ENCODE results near the gene CNR2. TPM values are rescaled to one million over a fixed set of nuclear protein-coding genes. Genes with fewer than 3 reads are reported as not detected.
"Not testable (repeated sequence)": the region's sequence is repeated elsewhere in the genome, so short reads cannot be mapped to it uniquely, and the experiment has no call there.

CNR2 gene
- polyA plus RNA-seq, 4 donors, result 0.06 to 0.08 (median 0.06) TPM

DNA sequence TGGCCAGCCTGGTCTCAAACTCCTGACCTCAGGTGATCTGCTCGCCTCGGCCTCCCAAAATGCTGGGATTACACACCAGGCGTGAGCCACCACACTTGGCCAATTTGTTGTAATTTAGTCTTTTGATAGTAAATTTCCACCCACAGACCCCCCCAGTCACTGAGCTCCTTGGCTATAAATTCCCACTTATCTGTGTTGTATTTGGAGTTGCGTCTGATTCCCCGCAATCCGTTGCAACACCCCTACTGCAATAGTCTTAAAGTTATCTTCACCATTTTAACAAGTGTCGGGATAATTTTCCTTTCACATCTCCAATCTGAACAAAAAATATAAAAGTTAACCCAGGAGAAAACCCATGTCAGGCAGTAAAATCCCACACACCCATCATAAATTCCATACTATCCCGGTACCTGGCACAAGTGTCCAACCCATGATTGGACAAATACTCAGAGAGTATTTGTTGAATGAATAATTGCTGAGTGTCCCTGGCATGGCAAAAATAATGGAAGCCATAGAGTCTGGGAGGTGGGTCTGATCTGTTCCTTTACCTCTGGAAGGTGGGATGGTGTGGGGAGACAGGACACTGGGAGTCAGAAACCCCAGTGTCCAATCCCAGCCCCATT is 9.3 kb upstream of the CNR2 start:
- no peak for DNase-seq (ENCODE audit: low read depth in 4 of 4, low spot score in 3 of 4)

DNA sequence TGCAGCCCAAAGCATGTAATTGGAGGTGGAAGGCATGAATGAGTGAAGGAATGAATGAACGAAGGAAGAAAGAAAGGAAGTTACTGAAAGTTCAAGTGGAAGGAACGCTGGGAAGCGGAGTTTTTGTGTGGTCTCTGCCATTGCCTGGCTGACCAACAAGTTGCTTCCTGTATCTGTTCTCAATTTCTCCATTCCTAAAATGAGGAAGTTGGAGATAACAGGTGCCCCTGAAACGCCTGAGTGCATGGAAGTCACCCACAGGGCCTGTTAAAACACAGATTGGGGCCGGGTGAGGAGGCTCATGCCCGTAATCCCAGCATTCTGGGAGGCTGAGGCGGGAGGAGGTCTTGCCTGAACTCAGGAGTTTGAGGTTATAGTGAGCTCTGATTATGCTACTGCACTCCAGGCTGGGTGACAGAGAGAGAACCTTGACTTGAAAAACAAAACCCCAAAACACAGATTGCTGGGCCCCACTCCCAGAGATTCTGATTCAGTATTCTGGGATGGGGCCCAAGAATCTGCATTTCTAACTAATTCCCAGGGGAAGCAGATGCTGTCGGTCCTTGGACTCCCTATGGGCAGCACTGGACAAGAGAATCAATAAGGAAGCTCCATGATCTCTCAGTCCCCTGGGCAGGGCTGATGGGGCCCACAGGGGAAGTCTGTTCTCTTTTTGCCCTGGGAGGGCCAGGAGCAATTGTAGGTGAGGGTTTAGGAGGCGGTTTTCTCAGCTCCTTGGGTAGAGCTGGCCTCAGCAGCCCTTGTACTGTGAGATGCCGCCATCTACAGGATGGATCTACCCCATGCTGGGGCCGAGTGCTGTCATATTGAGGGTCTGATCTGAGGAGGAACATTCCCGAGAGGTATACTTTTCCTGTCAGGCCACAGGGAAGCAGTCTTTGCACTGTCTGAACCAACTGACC is 3.3 kb upstream of the CNR2 start:
- DNase-seq (ENCODE audit: low read depth in 4 of 4, low spot score in 3 of 4), result peak; percentile 34 to 58 (median 54)

DNA sequence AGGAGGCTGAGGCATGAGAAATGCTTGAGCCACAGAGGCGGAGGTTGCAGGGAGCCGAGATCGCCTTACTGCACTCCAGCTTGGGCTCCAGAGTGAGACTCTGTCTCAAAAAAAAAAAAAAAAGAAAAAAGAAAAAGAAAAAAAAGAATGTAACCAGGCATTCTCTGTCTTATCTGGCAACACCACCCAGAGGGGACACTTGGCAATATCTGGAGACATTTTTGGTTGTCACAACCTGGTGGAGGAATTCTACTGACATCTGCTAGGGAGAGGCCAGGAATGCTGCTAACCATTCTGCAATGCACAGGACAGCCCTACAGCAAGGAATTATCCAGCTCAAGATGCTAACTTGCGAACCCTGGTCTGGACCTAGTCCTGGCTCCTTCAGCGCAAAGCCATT is 2.3 kb upstream of the CNR2 start:
- no peak for DNase-seq (ENCODE audit: low read depth in 4 of 4, low spot score in 3 of 4)

GRCh38 chr1:23914921-23915320 is 1.8 kb upstream of the CNR2 start:
- DNase-seq (ENCODE audit: low read depth in 4 of 4, low spot score in 3 of 4), result no peak

GRCh38 chr1:23911921-23912320 is 1.2 kb downstream of the CNR2 start:
- no peak for DNase-seq (ENCODE audit: low read depth in 4 of 4, low spot score in 3 of 4)

DNA sequence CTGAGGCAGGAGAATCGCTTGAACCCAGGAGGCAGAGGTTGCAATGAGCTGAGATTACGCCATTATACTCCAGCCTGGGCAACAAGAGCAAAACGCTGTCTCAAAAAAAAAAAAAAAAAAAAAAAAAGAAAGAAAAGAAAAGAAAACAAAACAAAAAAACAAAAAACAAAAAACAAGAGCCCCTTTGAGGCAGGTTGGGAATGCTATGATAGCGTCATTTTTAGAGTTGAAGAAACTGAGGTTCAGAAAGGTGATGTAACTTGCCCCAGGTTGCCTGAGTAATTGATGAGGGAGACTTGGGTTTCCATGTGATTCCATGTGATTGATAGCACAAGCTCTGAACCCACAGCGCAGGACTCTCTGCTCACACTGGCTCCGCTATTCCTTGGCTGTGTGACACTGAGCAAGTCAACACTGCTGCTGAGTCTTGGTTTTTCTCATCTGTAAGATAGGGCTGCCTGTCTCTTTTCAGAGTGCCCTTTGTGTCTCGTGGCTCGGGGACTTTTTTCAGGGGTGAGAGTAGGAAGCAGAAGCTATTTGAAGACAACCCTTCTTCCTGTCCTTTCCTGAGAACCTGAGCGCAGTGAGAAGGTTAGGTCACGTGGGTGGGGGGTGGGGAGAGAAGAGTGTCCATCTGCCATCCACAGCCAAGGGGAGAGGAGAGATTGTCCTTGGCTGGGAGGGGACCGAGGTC is 2.5 kb downstream of the CNR2 start:
- DNase-seq (ENCODE audit: low read depth in 4 of 4, low spot score in 3 of 4), result no peak

DNA sequence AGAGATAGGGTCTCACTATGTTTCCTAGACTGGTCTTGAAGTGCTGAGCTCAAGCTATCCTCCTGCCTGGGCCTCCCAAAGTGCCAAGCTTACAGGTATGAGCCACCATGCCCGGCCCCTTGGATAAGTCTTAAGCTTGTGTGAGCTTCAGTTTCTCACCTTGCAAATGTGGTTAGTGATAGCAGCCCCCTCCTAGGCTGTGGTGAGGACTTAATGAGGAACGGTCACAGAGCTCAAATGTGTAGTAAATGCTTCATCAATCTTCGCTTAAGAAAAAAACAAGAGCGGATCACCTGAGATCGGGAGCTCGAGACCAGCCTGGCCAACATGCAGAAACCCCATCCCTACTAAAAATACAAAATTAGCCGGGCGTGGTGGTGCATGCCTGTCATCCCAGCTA is 3.0 kb downstream of the CNR2 start:
- no peak for DNase-seq (ENCODE audit: low read depth in 4 of 4, low spot score in 3 of 4)

DNA sequence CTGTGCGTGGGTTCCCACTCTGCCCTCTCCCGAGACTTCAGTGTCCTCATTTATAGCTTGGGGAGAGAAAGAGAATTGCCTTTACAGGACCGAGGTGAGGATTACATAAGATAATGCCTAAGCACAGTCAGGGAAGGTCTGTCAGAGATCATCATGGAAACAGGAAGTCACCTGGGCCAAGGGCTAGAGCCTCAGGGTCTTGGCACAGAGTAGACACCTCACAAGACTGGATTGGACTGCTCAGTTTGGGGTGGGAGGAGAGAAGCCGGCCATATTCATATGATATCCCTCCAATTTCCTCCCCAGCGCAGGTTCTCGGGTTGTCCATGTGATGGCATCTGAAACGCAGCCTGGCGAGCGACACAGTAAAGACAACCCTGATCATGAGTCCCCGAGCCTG is 3.8 kb downstream of the CNR2 start:
- no peak for DNase-seq (ENCODE audit: low read depth in 4 of 4, low spot score in 3 of 4)

DNA sequence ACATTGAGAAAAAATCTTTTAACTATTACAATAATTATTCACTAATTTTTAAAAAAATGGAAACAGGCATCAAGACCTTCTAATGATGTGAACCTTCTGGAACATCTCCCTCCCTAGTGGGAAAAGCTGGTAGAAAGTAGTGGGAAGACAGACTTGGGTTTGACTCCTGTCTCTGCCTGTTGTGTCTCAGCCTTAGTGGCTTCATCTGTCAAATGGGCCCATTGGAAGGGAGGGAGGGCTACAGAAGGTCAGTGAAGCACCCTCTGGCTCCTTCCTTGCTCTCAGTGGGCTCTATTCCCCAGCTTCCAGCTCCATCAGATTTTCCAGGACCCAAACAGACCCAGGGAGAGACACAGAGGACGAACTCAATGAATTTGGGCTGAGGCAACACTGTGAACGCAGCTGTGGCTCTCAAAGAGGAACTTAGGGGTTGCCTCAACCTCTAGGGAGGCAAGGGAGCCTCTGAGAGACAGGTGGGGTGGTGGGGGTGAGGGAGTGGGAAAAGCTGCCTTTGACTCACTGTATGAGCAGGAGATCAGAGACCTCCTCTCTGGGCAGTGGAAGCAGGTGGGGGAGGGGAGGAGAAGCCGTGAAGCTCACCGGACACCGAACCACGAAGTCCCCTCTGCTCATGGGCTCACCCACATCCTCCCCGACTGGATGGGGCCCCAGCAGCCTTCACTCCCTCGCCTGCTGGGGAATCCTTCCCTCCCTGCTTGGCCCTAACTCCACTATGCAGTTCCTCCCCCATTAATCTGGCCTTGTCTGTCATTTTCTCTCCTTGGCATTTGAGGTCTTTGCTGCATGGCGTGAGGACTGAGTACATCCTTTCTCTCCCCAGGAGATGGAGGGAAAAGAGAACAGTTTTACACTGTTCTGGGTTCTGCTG is 4.5 kb downstream of the CNR2 start:
- DNase-seq (ENCODE audit: low read depth in 4 of 4, low spot score in 3 of 4), result no peak

DNA sequence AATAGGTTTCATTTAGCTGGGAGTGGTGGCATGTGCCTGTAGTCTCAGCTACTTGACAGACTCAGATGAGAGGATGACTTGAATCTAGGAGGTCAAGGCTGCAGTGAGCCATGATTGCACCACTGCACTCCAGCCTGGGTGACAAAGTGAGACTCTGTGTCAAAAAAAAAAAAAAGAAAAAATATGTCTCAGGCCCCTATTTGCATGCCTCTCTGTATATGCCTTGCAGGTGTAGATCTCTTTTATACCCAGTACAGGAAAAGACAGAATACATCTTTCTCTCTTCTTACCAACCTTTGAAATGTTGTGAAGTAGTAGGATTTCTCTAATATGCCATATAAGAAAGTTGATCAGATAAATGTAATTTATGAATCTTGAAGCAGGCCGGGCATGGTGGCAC is 6.4 kb downstream of the CNR2 start:
- DNase-seq (ENCODE audit: low read depth in 4 of 4, low spot score in 3 of 4), result no peak

DNA sequence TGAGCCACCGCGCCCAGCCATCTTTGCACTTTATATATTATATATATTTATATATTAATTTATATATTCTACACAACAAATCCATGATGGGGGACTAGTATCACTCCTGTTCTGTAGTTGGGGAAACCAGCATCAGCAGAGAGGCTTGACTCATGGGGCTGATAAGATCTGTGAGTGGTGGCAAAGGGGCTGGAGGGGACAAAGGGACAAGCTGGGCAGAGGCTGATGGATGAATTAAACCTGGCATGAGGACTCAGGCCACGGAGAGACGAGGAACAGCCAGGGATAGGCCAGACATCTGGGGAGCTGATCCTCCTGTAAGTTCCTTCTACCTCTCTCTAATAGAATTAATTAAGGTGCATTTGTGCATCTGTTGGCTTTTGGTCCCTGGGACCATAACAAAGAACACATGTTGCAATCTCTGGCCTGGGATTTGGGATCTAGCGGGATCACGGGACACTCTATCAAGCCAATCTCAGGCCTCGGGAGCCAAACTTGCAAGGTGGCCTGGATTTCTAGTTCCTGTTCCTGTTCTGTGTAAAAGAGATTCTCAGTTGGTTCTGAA is 7.6 kb downstream of the CNR2 start:
- DNase-seq (ENCODE audit: low read depth in 4 of 4, low spot score in 3 of 4), result no peak

DNA sequence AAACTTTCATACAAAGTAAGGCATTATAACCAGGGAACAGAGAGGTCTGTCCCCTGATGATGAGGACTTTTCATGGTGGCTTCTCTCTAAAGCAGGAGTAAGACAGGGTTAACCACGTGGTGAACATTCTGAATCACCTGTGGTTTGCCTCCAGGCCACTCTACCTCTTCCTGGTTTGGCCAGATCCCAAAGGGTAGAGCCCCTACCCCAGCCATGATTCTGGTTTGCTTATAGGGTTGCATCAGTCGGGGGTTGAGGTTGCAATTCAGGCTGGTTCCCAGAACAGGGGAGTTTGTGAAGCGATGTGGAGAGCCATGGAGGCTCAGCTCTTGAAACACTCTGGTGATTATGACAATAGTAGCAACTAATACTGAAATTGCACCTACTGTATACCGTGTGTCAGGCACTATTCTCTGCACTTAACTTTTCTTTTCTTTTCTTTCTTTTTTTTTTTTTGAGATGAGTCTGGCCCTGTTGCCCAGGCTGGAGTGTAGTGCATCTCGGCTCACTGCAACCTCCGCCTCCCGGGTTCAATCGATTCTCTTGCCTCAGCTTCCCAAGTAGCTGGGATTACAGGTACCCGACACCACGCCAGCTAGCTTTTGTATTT is 8.3 kb downstream of the CNR2 start:
- DNase-seq (ENCODE audit: low read depth in 4 of 4, low spot score in 3 of 4), result no peak

- DNase-seq (ENCODE audit: low read depth in 4 of 4, low spot score in 3 of 4), result no peak
Observed at GRCh38 chr1:23903754-23904153, 9.4 kb downstream of the CNR2 start.

GRCh38 chr1:23902321-23903278 is 10.6 kb downstream of the CNR2 start:
- DNase-seq (ENCODE audit: low read depth in 4 of 4, low spot score in 3 of 4), result no peak

DNA sequence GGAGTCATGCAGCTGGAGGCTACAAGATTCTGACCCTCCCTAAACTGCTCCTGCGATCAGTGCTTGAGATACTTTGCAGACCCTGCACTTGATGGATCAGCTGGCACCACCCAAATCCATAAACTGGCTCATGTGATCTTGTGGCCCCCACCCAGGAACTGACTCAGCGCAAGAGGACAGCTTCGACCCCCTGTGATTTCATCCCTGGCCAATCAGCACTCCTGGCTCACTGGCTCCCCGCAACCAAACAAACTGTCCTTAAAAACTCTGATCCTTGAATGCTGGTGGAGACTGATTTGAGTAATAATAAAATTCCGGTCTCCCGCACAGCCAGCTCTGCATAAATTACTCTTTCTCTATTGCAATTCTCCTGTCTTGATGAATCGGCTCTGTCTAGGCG is 13.1 kb downstream of the CNR2 start:
- not testable (repeated sequence) for DNase-seq (ENCODE audit: low read depth in 4 of 4, low spot score in 3 of 4)

GRCh38 chr1:23899070-23899469 is 14.1 kb downstream of the CNR2 start:
- DNase-seq (ENCODE audit: low read depth in 4 of 4, low spot score in 3 of 4), result no peak

DNA sequence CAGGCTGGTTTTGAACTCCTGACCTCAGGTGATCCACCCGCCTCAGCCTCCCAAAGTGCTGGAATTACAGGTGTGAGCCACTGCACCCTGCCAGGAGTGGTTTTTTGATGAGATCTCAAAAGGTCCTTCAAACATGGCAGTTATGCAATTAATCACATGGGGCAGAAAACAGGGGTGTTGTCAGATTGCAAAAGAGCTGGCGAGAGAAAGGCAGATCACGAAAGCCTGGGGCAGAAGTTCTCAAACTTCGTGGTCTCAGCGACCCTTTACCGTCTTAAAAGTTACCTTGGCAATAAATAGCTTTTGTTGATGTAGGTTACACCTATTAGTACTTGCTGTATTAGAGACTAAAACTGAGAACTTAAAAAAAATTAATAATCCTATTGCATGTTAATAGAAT is 16.1 kb downstream of the CNR2 start:
- no peak for DNase-seq (ENCODE audit: low read depth in 4 of 4, low spot score in 3 of 4)

DNA sequence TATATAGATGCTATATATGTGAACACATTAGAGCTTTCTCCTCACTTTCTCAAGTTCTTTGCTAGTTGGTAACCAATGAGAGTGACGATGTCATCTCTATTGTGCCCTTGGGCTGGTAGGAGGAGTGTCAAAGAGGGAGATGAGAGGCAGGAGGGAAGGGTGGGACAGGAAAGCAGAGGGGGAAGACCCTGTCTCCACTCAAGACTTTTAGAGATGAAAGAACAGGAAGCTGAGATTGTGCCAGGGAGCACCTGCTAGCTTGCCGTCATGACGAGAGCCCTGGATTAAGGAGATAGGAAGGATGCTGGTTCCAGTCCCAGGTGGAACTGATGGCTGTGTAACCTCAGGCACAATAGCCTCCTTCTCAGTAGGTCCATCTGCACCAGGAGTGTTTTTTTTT is 16.7 kb downstream of the CNR2 start:
- DNase-seq (ENCODE audit: low read depth in 4 of 4, low spot score in 3 of 4), result no peak

- DNase-seq (ENCODE audit: low read depth in 4 of 4, low spot score in 3 of 4), result no peak
Observed at GRCh38 chr1:23895993-23896392, 17.2 kb downstream of the CNR2 start.
